Osteocyte (in vitro differentiated cells): ENCODE measurements around the gene EXOC6. TPM values are rescaled to one million over a fixed set of nuclear protein-coding genes. Genes with fewer than 3 reads are reported as not detected.
"Not testable (repeated sequence)": the region's sequence is repeated elsewhere in the genome, so short reads cannot be mapped to it uniquely, and the experiment has no call there.

Source experiments
- DNase-seq: peaks from one replicate; pipeline ENCODE4 v3.0.0; 2021; ENCODE audit warnings: mixed read lengths; ENCODE audit not compliant: unreplicated experiment; ENCODE audit errors: extremely low spot score
- H3K27ac Mint-ChIP-seq: one replicate; pipeline ENCODE4 v1.8.0; 2021; ENCODE audit warnings: mild to moderate bottlenecking, mixed read lengths; ENCODE audit not compliant: unreplicated experiment
- H3K27me3 Mint-ChIP-seq: one replicate; pipeline ENCODE4 v1.8.0; 2021; ENCODE audit warnings: mixed read lengths; ENCODE audit not compliant: unreplicated experiment
- H3K36me3 Mint-ChIP-seq: one replicate; pipeline ENCODE4 v1.8.0; 2021; ENCODE audit warnings: mixed read lengths; ENCODE audit not compliant: unreplicated experiment
- H3K4me1 Mint-ChIP-seq: one replicate; pipeline ENCODE4 v1.8.0; 2021; ENCODE audit warnings: mixed read lengths; ENCODE audit not compliant: unreplicated experiment
- H3K4me3 Mint-ChIP-seq: one replicate; pipeline ENCODE4 v1.8.0; 2021; ENCODE audit warnings: mild to moderate bottlenecking, moderate library complexity, mixed read lengths; ENCODE audit not compliant: unreplicated experiment
- H3K9me3 Mint-ChIP-seq: one replicate; pipeline ENCODE4 v1.8.0; 2021; ENCODE audit warnings: mixed read lengths; ENCODE audit not compliant: unreplicated experiment
- CTCF ChIP-seq: fragments of 200-600 bp; sonication (generic); IDR thresholded peaks from 2 replicates; pipeline ENCODE4 v1.5.0; 2021; ENCODE audit warnings: antibody characterized with exemption, mild to moderate bottlenecking, moderate library complexity
- total RNA-seq: library from RNA; stranded (reverse); gene quantifications from 2 replicates; pipeline ENCODE4 v1.2.1, GENCODE V29; 2021

Gene EXOC6
- total RNA-seq, 1 donor from 2014 or later, result 8.5 TPM

- Mint-ChIP-seq H3K9me3 (peaks cover 4% of the 10 kb centered on the region), H3K27me3 (no peaks in the 10 kb centered on the region), H3K36me3 (no peaks in the 10 kb centered on the region), H3K4me3 (no peak overlapping the region), H3K27ac (no peak overlapping the region), H3K4me1 (peaks cover 15% of the 10 kb centered on the region)
- no peak for DNase-seq
- TF ChIP-seq CTCF, result no peak
Observed at GRCh38 chr10:92972886-92973285, 124.6 kb downstream of the EXOC6 start.

DNA sequence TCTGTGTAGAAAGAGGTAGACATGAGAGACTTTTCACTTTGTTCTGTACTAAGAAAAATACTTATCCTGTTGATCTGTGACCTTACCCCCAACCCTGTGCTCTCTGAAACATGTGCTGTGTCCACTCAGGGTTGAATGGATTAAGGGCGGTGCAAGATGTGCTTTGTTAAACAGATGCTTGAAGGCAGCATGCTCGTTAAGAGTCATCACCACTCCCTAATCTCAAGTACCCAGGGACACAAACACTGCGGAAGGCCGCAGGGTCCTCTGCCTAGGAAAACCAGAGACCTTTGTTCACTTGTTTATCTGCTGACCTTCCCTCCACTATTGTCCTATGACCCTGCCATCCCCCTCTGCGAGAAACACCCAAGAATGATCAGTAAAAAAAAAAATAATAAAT lies 128.0 kb downstream of the EXOC6 start:
- DNase-seq, H3K9me3 Mint-ChIP-seq, H3K36me3 Mint-ChIP-seq, H3K4me3 Mint-ChIP-seq, H3K27ac Mint-ChIP-seq, H3K27me3 Mint-ChIP-seq: not testable (repeated sequence)
- peaks cover 15% of the 10 kb centered on the region for H3K4me1 Mint-ChIP-seq

DNA sequence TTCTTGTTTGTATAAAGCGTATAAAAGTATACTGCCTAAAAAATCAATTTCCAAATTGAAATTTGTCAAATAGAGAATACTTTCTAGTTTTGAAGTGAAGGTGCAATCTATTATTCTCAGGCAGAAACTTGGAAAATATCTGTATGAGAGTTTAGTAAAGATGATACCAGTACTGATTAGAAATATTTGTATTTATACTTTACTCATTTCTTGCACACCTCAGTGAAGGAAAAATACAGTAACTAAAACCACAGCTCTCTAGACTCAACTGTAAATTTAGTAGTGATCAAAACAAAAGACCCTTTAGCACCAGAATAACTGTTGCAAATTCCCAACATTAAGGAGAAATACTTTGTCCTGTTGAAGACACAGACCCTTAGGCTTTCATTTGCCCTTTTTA lies 140.9 kb downstream of the EXOC6 start:
- no peak for DNase-seq
- TF ChIP-seq CTCF, result no peak
- Mint-ChIP-seq H3K27ac (no peak overlapping the region), H3K4me3 (no peak overlapping the region), H3K36me3 (peaks cover 9% of the 10 kb centered on the region), H3K4me1 (peaks cover 2% of the 10 kb centered on the region), H3K27me3 (no peaks in the 10 kb centered on the region), H3K9me3 (peaks cover 5% of the 10 kb centered on the region)

DNA sequence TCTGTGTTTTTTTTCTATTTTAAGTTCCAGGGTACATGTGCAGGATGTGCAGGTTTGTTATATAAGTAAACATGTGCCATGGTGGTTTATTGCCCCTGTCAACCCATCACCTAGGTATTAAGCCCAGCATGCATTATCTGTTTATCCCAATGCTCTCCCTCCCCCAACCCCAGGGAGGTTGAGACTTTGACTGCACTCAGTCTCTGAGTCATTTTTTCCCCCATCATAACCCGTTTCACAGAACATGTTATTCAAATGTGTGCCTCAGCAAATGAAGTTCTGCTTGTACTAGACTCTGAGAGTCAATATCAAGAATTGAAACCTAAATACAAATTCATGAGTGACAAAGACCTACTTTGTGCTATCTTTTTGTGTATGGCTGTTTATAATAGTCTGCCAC lies 142.3 kb downstream of the EXOC6 start:
- Mint-ChIP-seq H3K9me3 (no peaks in the 10 kb centered on the region), H3K4me3 (no peak overlapping the region), H3K36me3 (peaks cover 2% of the 10 kb centered on the region), H3K4me1 (peaks cover 4% of the 10 kb centered on the region), H3K27ac (no peak overlapping the region), H3K27me3 (no peaks in the 10 kb centered on the region)
- TF ChIP-seq CTCF, result no peak
- DNase-seq, result no peak

DNA sequence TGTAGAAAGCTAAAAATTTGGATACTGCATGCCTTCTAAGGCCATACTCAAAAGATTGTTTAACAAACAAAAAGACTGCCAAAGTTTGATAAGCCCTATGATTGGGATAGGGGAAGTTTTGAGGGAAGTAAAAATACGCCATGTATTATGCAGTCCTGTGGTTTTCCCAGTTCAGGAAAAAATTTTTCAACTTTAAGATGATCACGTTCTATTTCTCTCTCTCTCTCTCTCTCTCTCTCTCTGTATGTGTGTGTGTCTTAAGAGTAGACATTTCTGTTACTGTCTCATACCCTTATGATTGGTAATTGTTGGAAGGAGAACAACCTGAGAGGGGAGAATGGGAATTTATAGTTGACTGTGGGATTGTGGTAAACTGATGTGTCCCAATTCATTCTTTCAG lies 143.2 kb downstream of the EXOC6 start:
- Mint-ChIP-seq H3K4me3 (no peak overlapping the region), H3K27me3 (no peaks in the 10 kb centered on the region), H3K9me3 (no peaks in the 10 kb centered on the region), H3K27ac (no peak overlapping the region), H3K4me1 (peaks cover 4% of the 10 kb centered on the region), H3K36me3 (peaks cover 2% of the 10 kb centered on the region)
- TF ChIP-seq CTCF, result no peak
- DNase-seq, result no peak

- H3K27ac Mint-ChIP-seq, result no peak overlapping the region
- TF ChIP-seq CTCF, result no peak
- H3K9me3 Mint-ChIP-seq, result no peaks in the 10 kb centered on the region
- no peak overlapping the region for H3K4me3 Mint-ChIP-seq
- peaks cover 19% of the 10 kb centered on the region for H3K4me1 Mint-ChIP-seq
- no peaks in the 10 kb centered on the region for H3K27me3 Mint-ChIP-seq
- no peak for DNase-seq
- H3K36me3 Mint-ChIP-seq, result no peaks in the 10 kb centered on the region
Observed at GRCh38 chr10:92993699-92994272, 145.5 kb downstream of the EXOC6 start.
